ENCODE data around the gene MYO1E.
"Not testable (repeated sequence)": the region's sequence is repeated elsewhere in the genome, so short reads cannot be mapped to it uniquely, and the experiment has no call there.

MYO1E gene

DNA sequence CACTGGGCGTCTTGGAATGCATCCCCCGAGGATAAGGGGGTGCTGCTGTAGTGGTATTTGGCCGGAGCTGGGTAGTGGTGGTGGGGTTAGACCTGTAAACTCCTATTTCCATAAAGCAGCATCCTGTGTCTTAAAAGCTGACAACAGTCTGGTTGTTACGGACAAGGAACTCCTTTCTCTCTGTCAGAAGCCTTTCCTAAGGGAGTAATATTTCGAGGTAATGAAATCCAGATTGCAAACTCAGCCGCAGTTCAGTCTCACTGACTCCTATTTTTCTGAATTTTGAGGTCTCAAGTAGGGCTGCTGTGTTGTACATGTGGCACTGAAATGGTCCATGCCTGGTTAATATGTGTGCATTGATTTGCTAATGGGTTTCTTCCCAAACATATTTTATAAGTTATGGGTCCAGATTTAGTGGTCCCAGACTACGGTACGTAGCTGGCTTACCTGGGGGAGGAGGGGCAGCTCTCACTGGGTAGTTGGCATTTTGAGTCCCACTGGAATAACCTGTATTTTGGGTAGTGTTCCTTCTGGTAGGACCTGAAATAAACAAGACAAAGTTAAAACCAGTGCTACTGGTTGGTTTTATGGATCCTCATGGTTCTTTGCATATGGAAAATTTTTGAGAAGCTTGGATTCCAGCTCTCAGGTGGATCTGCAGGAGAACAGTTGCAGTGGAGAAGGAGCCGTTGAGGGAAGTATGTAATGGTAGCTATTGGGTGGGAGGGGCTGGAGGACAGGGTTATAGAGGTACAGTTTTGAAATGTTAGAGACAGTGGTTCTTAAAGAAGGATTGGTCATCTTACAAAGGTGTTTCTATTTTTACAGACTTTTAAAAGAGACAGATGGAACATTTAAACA lies 214.6 kb downstream of the MYO1E start:
- DNase-seq = no peak

DNA sequence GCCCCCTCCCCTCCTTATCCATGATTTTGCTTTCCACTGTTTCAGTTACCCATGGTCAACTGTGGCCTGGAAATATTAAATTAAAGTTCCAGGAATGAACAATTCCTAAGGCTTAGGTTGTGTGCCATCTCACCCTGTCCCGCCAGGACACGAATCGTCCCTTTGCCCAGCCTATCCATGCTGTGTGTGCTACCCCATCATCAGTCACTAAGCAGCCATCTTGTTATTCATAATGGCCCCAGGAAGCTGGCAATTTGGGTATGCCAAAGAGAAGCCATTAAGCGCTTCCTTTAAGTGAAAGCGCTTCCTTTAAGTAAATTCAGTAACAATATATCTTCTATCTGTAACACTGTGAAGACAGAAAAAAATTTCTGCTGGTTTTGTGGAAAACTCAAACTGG lies 215.3 kb downstream of the MYO1E start:
- DNase-seq = no peak

DNA sequence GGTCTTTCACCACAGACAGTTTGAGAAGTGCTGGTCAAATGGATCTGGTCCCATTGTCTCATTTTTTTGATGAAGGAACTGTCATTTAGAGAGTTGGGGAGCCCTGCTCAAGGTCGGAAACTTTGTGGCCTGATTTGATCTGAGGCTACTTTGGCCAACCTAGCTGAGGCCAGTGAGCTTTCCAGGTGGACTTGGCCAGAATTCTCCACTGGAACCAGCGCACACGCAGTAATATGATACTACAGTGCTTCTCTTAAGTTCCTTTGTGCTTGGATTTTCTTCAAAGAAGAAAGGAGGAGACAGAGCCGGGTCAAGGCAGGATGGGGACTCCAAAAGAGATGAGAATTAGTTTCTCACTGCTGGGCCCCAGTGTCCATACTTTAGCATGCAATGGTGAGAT lies 217.2 kb downstream of the MYO1E start:
- DNase-seq = no peak

DNA sequence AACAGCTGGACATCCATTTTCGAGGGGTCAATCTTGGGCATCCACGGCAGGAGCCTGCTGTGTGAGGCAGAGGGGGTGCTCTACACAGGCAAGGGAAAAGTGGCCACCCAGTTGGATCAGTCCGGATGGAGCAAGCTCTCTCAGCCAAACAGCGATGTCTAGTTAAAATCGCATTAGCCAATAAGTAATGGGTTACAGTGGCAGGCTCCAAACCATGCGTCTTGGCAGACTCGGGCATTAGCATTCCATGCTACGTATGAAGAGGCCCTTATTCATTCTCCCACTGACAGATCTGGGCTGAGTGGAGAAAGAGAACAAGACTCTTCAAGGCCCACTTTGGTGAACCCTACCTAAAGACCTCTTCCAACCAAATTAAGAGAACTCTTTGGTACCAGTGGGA lies 218.4 kb downstream of the MYO1E start:
- DNase-seq = no peak

DNA sequence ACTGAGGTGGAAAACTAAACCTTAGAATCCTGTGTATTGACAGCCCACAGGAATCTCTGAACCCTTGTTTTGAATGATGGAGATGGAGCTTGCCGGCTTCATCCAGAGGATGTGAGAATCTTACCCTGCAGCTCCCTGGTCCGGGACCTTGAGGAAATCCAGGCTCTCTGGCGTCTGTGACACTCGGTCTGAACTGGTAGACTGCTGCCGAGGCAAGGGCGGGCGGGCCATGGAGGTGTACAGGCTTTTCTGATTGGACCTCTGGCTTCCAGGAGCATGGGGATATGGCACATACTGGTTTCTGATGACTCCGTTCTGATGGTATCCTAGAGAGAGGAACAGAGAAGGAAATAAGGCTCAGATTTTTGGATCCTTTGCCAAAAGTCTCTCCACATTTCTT lies 219.2 kb downstream of the MYO1E start:
- DNase-seq = no peak

DNA sequence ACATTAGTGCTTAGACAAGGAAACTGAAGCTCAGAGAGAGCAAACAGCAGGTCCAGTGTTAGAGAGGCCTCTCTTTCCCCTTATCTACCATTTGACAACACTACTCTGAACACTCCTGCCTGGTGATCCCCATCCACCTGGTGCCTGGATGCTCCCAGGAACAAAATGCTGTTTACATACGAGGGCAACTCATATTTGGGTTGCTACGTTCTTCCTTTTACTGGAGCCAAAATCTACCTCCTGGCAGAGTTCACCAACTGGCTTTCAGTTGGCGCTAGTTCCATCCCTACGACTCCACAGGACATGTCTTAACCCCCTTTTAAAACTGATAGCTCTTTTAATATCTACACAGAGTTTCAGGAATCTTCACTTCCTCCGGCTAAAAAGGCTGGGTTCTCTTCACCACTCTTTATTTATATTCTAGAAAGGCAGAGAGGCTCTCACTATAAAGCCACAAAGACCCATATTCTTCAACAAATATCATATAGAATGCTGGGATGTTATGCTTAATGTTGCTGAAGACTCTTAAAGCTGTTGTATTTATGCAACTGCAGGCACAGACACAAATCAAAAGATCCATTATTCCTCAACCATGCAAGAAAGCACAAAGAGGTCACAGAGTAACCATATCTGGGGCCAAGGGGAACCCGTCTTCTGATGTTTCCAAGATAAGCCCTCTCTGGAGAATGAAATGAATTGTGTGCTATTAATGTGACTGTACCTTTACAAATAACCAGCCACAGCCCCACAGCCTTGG lies 219.8 kb downstream of the MYO1E start:
- DNase-seq = no peak

DNA sequence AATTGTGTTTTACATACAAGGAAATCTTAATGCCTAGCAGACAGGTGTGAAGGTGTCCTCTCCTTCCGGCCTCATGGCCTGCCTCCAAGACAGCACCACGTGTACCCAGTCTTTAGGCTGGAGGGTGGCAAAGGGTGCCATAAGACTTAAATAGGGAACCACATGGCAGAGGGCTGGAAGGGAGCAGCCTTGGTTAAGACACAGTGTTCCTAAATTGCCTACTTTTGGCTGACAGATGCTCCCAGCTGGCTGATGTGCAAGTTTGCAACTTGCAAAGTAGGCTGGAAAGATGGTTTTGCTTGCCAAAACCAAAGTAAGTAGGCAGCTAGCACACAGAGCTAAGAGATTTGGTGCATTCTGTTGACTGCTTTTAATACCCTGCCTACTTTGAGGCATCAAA lies 222.5 kb downstream of the MYO1E start:
- DNase-seq = no peak

DNA sequence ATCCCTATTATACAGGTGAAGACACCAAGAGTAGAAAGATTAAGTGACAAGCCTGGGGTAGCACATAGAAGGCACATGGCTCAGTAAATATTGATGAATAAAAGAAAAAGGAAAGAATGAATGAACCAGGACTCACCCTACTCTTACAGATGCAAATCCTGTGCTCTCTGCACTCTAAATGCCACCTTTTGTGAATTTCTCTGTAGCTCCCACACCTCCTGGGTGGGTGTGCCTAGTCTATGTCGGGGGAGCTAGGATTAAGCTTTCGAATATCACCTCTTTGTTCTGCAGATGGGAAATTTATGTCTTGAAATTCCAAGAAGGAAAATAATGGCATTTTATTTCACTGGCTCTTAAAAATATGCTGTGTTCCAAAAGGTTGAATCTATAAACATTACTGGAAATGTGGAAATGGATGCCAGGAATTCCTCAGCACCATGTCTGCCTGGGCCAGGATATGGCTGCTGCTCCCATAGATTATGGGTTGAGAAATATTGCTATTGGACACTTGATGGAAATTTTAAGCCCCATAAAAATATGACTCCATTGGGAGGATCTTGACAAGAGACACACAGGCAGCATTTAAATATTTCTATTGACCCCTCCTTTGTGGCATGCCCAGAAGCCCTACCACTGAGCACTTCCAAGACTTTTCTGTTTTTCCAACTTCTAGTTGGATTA lies 224.4 kb downstream of the MYO1E start:
- no peak for DNase-seq

DNA sequence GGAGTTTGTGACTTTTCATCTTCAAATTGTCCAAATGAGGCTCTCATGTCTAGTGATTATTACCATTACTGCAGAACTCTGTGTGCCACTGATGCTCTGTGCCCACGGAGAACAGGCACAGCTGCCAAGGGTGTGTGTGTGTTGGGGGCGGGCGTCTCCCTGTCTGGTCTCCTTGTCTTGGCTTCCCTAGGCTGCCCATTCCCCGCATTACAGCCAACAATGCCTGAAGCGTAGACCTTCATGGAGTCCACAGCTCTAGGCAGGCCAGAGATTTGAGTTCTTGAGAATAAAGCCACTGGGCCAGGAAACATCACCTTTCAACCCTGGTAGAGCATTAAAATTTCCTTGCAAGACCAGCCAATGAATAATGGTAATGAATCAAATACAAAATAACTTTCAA lies 225.0 kb downstream of the MYO1E start:
- DNase-seq = no peak

DNA sequence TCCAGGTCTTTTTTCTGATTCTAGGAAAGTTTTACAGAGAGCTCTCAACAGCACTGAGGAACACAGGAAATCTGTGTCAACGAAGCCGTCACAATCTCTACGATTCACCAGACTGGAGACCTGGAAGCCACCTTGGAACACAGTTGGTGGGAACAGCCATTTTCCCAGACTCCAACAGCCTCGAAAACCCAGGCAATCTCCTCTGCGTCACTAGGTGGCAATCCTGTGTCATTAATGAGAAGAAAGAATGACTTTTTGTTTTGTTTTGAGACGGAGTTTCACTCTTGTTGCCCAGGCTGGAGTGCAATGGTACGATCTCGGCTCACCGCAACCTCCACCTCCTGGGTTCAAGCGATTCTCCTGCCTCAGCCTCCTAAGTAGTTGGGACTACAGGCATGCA lies 228.1 kb downstream of the MYO1E start:
- DNase-seq = not testable (repeated sequence)

DNA sequence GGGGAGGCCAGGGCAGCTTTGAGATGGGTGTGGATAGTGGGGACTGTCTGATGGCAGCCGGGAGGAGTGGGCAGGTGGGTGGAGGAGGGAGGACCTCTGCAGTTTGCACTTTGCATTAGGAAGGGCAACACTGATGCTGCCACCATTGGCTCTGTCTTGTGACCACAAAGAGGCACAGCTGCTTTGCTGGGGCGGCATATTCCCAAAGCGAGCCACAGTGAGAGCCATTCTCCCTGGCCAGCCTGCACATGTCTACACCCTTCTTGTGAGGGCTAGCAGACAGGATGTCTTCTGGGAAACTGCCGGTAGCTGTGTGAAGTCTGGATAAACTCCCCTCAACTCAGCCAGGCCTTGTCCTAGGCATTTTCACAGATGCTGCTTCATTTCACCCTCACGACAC lies 229.4 kb downstream of the MYO1E start:
- no peak for DNase-seq

DNA sequence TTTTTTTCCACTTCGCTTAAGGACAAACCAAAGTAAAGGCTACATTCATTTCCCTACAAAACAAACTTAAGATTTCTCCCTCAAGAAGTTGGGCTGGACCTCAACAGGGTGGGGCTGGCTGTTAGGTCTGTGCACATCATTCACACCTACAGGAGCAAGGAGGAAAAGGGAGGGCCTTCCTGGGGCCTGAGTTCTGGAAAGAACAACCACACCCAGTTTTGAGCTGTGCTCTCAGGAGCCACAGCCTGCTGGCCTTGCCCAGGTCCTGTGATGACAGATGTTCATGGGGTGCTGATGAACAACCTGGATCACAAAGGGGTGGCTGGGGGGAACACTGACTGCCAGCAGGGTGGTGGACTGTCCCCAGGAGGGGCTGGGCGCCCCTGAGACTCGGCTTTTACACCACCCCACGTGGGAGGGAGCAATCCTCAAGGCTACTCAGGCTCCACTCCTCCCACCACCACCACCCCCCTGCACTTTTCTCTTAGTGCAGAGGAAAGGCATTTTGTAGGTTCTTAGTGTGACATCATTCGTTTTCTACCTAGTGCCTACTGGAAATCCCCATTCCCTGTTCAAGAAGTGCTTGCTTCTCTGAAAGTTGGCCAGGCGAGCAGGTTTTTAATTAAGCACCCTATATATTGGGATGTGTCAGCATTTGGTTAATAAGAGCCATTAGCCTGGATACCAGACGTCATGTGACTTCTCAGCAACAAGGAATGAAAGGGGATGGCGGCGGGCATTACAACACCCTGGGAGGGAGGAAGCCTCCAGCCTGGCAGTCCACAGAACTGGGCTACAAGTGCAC lies 232.0 kb downstream of the MYO1E start:
- DNase-seq = no peak

DNA sequence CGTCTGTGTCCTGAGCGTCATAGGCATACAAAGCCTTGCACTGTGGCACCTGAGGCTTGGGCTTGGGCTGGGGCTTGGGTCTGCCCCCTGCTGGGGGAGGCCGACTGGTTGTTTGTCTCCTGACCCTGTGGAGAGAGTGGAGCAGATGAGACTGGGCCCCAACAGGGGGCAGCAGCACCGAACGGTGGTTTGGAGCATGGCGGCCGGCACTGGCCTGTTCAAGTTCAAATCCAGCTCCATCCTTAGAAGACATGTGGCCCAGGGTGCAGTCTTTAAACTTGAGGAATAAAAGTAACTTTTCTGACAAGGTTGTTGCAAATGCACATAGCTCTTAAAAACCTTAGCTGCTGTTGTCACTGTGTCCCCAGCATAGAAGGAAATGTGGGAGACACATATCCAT lies 234.4 kb downstream of the MYO1E start:
- no peak for DNase-seq

DNA sequence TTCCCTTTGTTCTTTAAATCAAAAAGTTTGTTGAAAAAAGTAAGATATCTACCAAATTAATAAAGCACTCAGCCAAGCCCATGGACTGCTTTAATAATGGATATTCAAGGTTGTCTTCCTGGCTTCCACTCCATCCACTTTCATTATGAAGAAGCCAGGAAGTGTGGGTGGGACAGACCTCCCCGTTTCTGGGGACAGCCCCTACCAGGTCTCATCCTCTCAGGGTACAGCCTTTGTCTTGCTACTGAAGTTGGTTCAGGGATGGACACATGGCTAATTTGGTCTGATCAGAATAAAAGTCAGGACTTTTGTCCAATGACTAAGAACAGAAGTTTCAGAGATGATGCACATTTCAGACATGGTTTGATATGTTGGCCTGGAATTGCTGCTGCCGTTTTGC lies 235.1 kb downstream of the MYO1E start:
- DNase-seq = no peak

DNA sequence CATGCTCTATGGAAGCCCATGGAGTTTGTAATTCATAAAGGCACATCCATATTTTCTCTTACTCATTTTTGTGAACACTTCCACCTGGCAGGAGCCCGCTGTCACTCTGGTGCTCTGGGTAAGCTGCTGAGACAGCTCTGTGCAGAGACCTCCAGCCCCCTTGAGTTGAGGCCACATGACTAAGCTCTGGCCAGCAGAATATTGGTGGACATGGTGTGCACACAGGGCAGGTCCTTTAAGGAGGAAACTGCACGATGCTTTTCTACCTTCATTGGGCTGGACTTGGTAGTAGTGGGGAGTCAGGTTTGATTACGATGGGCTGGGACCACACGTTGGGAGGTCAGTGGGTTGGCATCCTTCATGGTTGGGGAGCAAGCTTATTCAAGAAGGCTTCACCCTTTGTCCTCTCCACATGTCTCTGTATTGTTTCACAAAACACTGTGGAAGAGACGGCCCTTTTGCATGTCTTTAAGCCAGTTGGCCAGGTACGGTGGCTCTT lies 238.7 kb downstream of the MYO1E start:
- DNase-seq = no peak

DNA sequence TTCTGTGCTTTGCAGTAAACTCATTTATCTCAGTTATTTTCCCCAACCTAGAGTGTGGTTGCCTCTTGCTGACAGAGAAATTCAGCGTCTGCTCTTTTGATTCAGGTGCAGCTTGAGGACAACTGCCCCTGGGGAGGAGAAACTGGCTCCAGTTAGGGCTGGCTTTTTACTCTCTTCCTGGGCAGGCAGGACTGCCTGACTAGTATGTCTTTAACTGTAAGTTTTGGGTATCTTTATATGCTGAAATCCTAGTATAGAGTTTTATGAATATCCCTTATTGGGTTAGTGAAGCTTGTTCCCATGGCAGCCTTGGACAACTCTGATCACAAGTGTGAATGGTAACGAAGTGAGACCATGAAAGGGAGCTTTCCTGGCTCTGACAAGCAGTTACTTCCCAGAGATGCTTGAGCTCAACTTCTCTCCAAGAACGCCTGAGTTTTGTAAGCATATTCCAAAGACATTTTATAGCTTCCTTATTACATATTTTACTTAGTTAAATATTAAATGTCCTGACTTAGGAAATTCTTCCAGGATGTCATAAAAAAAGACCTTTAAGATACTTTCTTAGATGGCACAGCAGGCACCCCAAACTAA lies 240.6 kb downstream of the MYO1E start:
- no peak for DNase-seq

DNA sequence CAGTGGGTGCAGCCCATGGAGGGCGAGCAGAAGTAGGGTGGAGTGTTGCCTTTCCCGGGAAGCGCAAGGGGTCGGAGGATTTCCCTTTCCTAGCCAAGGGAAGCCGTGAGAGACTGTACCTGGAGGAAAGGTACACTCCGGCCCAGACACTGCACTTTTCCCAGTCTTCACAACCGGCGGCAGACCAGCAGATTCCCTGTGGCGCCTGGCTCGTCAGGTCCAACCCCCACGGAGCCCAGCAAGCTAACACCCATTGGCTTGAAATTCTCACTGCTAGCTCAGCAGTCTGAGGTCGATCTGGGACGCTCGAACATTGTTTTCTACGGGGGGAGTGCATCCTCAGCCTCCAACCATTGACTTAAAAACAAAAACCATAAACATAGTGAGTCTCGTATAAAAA lies 241.2 kb downstream of the MYO1E start:
- no peak for DNase-seq

DNA sequence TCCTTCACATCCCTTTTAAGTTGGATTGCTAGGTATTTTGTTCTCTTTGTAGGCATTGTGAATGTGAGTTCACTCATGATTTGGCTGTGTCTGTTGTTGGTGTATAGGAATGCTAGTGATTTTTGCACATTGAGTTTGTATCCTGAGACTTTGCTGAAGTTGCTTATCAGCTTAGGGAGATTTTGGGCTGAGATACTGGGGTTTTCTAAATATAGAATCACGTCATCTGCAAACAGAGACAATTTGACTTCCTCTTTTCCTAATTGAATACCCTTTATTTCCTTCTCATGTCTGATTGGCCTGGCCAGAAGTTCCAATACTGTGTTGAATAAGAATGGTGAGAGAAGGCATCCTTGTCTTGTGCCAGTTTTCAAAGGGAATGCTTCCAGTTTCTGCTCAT lies 245.4 kb downstream of the MYO1E start:
- not testable (repeated sequence) for DNase-seq

DNA sequence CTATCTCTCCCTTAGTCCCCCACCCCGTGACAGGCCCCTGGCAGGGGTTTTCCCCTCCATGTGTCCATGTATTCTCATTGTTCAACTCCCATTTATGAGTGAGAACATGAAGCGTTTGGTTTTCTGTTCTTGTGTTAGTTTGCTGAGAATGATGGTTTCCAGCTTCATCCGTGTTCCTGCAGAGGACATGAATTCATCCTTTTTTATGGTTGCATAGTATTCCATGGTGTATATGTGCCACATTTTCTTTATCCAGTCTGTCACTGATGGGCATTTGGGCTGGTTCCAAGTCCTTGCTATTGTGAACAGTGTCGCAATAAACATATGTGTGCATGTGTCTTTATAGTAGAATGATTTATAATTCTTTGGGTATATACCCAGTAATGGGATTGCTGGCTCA lies 247.0 kb downstream of the MYO1E start:
- not testable (repeated sequence) for DNase-seq

DNA sequence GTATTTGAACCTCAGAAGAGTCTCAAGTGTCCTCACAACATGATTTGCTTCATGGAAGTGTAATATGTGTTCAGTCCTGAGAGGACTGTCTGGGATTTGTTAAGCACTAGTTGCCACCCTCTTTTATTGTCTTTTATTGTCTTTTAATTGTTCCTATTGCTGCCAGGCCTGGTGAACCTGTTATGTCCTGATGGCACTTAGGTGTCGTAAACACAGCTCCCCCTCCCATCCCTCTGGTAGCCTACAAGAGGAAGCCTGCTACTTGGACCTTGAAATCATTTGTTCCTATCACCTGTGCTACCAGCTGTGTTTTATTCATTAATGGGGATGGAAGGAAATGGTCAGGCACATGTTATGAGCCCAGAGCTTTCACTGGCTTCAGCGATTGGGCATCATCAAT lies 248.4 kb downstream of the MYO1E start:
- DNase-seq = no peak

DNA sequence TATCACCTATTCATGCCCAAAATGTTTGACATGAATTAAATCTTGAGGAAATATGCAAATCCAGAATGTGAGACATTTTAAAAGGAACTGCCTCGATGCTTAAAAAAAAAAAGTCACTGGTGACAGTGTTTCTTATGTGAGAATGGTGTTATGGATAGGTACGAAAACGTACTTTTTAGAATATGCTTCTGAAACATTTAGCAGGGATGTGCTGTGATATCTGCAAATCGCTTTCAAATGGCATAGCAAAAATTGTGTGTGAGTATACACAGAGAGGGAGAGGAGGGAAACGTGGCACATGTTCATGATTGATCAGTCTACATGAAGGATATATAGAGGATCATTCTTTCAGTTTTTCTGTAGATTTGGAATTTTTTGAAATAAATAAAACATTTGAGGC lies 251.7 kb downstream of the MYO1E start:
- no peak for DNase-seq

DNA sequence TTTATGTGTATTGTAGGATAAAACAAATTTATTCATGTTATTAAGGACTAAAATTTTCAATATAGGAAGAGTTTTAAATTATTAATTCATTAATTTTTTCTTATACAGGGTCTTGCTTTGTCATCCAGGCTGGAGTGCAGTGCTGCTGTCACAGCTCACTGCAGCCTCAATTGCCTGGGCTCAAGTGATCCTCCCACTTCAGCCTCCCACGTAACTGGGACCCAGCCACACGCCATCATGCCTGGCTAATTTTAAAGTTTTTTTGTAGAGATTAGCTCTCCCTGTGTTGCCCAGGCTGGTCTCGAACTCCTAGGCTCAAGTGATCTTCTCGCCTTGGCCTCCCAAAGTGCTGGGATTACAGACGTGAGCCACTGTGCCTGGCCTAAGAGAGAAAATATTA lies 253.0 kb downstream of the MYO1E start:
- DNase-seq = no peak

All from DMS153 (cell line).